ENCODE results near the gene NKAIN1. TPM values are rescaled to one million over a fixed set of nuclear protein-coding genes. Genes with fewer than 3 reads are reported as not detected.
A peak's percentile ranks its signal among the peaks of the same experiment; 100 is the strongest.
"Not testable (repeated sequence)": the region's sequence is repeated elsewhere in the genome, so short reads cannot be mapped to it uniquely, and the experiment has no call there.

NKAIN1 gene
- 263 TPM for total RNA-seq (ENCODE audit: unreplicated experiment)
- long read RNA-seq, partial matches to known transcripts = 0 of 20 reads
- long read RNA-seq, other reads (novel, unspliced or antisense) = 20 of 20 reads

DNA sequence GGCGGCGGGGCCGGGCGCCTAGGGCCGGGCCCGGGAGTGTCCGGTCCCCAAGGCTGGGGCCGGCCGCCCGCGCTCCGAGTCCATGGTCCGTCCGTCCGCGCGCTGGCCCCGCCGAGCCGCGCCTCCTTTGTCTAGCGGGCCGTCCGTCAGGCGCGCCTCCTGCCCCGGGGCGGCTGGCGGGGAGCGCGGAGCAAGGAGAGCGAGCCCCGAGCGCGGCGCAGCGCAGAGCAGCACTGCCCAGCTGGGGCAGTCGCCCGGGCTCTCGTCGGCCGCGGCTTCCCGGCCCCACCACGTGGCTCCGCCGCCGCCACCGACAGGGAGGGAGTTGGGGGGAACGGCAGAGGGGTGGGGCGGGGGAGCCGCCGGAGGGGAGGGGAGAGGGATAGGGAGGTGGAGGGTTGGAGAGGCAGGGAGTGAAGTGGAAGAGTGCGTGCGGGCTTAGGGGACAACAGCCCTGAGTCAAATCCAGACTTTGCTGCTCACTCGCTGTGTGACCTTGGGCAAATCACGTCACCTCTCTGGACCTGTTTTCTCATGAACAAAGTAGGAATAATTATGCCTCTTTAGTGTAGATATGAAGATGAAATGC lies at the start of gene NKAIN1:
TSS of gene NKAIN1 (minus strand) at position 235 of the 589 bp plus-strand sequence. CDS start 340 bp downstream, outside the sequence.
- DNase-seq = peak; percentile 80
- Mint-ChIP-seq H3K4me3 (ENCODE audit: unreplicated experiment) (peak within 1 kb of the TSS; percentile 96), H3K36me3 (ENCODE audit: unreplicated experiment) (no peaks in the 10 kb centered on the region), H3K9me3 (ENCODE audit: unreplicated experiment) (peaks cover 24% of the 10 kb centered on the region), H3K27me3 (ENCODE audit: unreplicated experiment) (peaks cover 18% of the 10 kb centered on the region), H3K27ac (ENCODE audit: unreplicated experiment) (peak within 1 kb of the TSS; percentile 98), H3K4me1 (ENCODE audit: low read depth, unreplicated experiment) (peaks cover 39% of the 10 kb centered on the region)
- TF ChIP-seq, protein P1, sequence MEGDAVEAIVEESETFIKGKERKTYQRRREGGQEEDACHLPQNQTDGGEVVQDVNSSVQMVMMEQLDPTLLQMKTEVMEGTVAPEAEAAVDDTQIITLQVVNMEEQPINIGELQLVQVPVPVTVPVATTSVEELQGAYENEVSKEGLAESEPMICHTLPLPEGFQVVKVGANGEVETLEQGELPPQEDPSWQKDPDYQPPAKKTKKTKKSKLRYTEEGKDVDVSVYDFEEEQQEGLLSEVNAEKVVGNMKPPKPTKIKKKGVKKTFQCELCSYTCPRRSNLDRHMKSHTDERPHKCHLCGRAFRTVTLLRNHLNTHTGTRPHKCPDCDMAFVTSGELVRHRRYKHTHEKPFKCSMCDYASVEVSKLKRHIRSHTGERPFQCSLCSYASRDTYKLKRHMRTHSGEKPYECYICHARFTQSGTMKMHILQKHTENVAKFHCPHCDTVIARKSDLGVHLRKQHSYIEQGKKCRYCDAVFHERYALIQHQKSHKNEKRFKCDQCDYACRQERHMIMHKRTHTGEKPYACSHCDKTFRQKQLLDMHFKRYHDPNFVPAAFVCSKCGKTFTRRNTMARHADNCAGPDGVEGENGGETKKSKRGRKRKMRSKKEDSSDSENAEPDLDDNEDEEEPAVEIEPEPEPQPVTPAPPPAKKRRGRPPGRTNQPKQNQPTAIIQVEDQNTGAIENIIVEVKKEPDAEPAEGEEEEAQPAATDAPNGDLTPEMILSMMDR (IDR thresholded peaks at IDR 0.05; ENCODE audit: partially characterized antibody, unreplicated experiment) = no peak

DNA sequence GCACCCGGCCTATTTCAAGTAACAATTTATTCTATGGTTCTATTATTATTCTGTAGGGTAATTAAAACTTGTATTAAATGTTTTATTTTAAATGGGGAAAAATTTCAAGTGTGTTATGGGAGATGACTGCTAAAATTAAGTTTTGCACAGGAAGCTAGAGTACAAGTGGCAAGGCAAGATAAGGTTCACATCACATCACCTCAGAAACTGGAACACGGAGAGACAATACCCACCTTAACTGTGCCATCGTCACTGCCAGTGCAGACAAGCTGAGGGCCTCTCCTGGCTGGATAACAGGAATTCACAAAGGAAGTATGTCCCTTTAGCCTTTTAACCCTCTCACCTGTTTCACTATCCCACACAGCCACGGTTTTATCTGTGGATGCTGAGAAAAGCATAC lies 49.3 kb upstream of the NKAIN1 start:
- DNase-seq = no peak
- H3K4me1 Mint-ChIP-seq (ENCODE audit: low read depth, unreplicated experiment) = no peaks in the 10 kb centered on the region
- H3K9me3 Mint-ChIP-seq (ENCODE audit: unreplicated experiment) = no peaks in the 10 kb centered on the region
- H3K27ac Mint-ChIP-seq (ENCODE audit: unreplicated experiment) = no peak overlapping the region
- H3K36me3 Mint-ChIP-seq (ENCODE audit: unreplicated experiment) = no peaks in the 10 kb centered on the region
- no peaks in the 10 kb centered on the region for H3K27me3 Mint-ChIP-seq (ENCODE audit: unreplicated experiment)
- TF ChIP-seq, protein P1 (IDR thresholded peaks at IDR 0.05; ENCODE audit: partially characterized antibody, unreplicated experiment) = no peak
- H3K4me3 Mint-ChIP-seq (ENCODE audit: unreplicated experiment) = no peak overlapping the region

DNA sequence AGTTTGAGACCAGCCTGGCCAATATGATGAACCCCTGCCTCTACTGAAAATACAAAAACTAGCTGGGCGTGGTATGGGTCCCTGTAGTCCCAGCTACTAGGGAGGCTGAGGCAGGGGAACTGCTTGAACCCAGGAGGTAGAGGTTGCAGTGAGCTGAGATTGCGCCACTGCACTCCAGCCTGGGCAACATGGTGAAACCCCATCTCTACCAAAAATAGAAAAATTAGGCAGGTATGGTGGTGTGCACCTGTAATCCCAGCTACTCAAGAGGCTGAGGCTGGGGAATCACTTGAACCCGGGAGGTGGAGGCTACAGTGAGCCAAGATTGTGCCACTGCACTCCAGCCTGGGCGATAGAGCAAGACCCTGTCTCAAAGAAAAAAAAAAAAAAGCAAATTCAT lies 48.1 kb upstream of the NKAIN1 start:
- H3K4me1 Mint-ChIP-seq (ENCODE audit: low read depth, unreplicated experiment); H3K9me3 Mint-ChIP-seq (ENCODE audit: unreplicated experiment); H3K36me3 Mint-ChIP-seq (ENCODE audit: unreplicated experiment); H3K27ac Mint-ChIP-seq (ENCODE audit: unreplicated experiment); H3K4me3 Mint-ChIP-seq (ENCODE audit: unreplicated experiment); H3K27me3 Mint-ChIP-seq (ENCODE audit: unreplicated experiment): not testable (repeated sequence)
- DNase-seq = peak; percentile 22

DNA sequence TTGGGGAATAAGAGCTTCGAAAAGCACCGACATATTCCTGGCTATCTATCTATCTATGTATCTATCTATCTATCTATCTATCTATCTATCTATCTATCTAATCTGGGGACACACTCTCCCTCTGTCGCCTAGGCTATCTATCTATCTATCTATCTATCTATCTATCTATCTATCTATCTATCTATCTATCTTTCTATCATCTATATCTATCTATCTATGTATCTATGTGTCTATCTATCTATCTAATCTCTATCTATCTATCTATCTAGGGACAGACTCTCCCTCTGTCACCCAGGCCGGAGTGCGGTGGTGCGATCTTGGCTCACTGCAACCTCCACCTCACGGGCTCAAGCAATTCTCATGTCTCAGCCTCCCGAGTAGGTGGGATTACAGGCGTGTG lies 42.7 kb upstream of the NKAIN1 start:
- not testable (repeated sequence) for H3K4me1 Mint-ChIP-seq (ENCODE audit: low read depth, unreplicated experiment); H3K27ac Mint-ChIP-seq (ENCODE audit: unreplicated experiment); H3K9me3 Mint-ChIP-seq (ENCODE audit: unreplicated experiment); H3K4me3 Mint-ChIP-seq (ENCODE audit: unreplicated experiment); H3K36me3 Mint-ChIP-seq (ENCODE audit: unreplicated experiment); DNase-seq; H3K27me3 Mint-ChIP-seq (ENCODE audit: unreplicated experiment)

DNA sequence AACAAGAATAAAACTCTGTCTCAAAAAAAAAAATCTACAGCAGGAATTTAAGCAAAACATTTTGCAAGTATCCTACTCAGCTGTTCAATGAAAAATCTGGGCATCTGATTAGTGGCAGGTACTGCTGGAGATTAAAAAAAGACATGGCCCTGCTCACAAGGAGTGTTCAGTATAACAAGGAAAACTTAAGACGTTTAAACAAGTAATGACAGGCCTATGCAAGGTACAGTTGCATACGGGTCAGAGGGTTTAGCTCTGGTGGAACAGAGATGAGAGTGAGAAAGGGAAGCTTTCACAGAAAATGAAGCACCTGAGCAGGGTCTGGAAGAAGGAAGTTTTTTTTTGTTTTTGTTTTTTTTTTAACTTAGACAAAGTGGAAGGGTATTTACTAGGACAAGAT lies 33.9 kb upstream of the NKAIN1 start:
- Mint-ChIP-seq H3K27ac (ENCODE audit: unreplicated experiment) (no peak overlapping the region), H3K4me3 (ENCODE audit: unreplicated experiment) (no peak overlapping the region), H3K9me3 (ENCODE audit: unreplicated experiment) (no peaks in the 10 kb centered on the region), H3K4me1 (ENCODE audit: low read depth, unreplicated experiment) (no peaks in the 10 kb centered on the region), H3K36me3 (ENCODE audit: unreplicated experiment) (no peaks in the 10 kb centered on the region), H3K27me3 (ENCODE audit: unreplicated experiment) (peaks cover 1% of the 10 kb centered on the region)
- DNase-seq = no peak
- TF ChIP-seq, protein P1 (IDR thresholded peaks at IDR 0.05; ENCODE audit: partially characterized antibody, unreplicated experiment) = no peak

DNA sequence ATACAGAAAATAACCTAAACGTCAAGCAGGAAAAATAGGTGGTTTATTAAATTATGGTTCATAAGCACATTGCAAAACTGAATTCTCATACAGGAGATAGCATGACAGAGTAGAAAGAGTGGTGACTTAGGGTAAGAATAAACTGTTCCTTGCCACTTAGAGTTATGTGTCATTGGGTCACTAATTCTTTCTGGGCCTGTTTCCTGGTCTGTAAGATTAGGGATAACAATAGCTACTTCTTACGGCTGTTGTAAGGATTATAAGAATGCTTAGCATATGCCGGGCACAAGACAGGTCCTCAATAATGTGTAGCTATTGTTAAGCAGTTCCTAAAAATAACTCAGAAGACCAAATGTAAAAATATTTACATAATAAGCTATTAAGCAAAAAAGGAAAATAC lies 32.7 kb upstream of the NKAIN1 start:
- no peak overlapping the region for H3K4me3 Mint-ChIP-seq (ENCODE audit: unreplicated experiment)

More for the DNA sequence above, 32.7 kb upstream of the NKAIN1 start:
- no peaks in the 10 kb centered on the region for H3K9me3 Mint-ChIP-seq (ENCODE audit: unreplicated experiment)
- no peak overlapping the region for H3K27ac Mint-ChIP-seq (ENCODE audit: unreplicated experiment)
- no peaks in the 10 kb centered on the region for H3K36me3 Mint-ChIP-seq (ENCODE audit: unreplicated experiment)
- DNase-seq = no peak
- H3K4me1 Mint-ChIP-seq (ENCODE audit: low read depth, unreplicated experiment) = no peaks in the 10 kb centered on the region
- TF ChIP-seq, protein P1 (IDR thresholded peaks at IDR 0.05; ENCODE audit: partially characterized antibody, unreplicated experiment) = no peak
- peaks cover 1% of the 10 kb centered on the region for H3K27me3 Mint-ChIP-seq (ENCODE audit: unreplicated experiment)
